GM12872 (cell line): Measurements from ENCODE around the gene EIF4G3.
A peak's percentile ranks its signal among the peaks of the same experiment; 100 is the strongest.

Experiments
- TF ChIP-seq, protein P1 (sequence below): IDR thresholded peaks from 3 replicates; pipeline ENCODE4 v1.5.1; 2011; ENCODE audit warnings: low read depth, mild to moderate bottlenecking, low read length, moderate library complexity; ENCODE audit not compliant: insufficient read depth

Gene EIF4G3, protein sequence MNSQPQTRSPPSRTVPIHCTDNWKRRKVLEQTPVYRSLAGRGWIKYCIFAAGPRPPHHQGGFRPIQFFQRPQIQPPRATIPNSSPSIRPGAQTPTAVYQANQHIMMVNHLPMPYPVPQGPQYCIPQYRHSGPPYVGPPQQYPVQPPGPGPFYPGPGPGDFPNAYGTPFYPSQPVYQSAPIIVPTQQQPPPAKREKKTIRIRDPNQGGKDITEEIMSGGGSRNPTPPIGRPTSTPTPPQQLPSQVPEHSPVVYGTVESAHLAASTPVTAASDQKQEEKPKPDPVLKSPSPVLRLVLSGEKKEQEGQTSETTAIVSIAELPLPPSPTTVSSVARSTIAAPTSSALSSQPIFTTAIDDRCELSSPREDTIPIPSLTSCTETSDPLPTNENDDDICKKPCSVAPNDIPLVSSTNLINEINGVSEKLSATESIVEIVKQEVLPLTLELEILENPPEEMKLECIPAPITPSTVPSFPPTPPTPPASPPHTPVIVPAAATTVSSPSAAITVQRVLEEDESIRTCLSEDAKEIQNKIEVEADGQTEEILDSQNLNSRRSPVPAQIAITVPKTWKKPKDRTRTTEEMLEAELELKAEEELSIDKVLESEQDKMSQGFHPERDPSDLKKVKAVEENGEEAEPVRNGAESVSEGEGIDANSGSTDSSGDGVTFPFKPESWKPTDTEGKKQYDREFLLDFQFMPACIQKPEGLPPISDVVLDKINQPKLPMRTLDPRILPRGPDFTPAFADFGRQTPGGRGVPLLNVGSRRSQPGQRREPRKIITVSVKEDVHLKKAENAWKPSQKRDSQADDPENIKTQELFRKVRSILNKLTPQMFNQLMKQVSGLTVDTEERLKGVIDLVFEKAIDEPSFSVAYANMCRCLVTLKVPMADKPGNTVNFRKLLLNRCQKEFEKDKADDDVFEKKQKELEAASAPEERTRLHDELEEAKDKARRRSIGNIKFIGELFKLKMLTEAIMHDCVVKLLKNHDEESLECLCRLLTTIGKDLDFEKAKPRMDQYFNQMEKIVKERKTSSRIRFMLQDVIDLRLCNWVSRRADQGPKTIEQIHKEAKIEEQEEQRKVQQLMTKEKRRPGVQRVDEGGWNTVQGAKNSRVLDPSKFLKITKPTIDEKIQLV (N-terminal part only)

DNA sequence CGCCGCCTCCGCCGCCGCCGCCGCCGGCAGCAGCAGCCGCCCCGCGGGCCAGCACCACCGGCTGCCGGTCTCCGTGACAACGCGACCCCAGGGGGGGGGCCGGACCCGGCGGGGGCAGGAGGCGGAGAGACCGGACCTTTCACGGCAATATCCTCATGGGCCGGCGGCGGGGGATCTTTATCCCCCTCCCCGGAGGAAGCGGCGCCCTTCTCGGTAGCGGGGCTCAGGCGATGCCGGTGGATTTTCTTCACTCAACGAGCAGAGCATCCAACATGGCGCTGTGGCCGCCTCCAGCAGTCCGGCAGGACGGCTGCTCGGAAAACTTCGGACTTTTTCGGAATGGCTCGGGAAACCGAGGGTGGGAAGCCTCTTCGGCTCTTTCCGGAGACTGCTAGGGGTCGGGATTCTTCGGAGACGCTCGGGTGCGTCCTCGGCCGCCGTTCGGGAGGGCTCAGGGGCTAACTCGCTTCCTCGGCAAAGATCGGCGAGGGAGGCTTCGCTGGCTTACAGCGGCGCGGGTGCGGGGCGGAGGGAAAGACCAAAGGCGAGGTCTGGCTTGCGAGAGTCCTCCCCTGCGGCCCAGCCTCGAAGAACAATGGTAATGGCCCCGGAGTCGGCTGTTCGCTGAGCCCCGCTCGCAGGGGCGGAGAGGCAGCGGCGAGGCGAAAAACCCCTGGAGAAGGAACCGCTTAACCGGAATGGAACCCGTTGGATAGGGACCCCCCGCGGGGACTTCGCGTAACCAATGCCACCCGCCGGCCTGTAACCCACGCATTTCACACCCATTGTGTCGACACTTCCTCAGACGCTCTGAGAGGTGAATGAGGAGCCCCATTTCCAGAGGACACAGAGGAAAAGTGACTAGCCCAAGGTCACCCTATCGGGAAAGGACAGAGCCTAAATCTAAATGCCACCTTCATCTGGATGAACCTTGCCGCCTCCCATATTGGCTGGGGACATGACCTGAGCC, at the start of gene EIF4G3:
TSS of gene EIF4G3 (minus strand) at position 312 of the 970 bp plus-strand sequence. CDS start 174,155 bp downstream, outside the sequence.
- TF ChIP-seq, protein P1, sequence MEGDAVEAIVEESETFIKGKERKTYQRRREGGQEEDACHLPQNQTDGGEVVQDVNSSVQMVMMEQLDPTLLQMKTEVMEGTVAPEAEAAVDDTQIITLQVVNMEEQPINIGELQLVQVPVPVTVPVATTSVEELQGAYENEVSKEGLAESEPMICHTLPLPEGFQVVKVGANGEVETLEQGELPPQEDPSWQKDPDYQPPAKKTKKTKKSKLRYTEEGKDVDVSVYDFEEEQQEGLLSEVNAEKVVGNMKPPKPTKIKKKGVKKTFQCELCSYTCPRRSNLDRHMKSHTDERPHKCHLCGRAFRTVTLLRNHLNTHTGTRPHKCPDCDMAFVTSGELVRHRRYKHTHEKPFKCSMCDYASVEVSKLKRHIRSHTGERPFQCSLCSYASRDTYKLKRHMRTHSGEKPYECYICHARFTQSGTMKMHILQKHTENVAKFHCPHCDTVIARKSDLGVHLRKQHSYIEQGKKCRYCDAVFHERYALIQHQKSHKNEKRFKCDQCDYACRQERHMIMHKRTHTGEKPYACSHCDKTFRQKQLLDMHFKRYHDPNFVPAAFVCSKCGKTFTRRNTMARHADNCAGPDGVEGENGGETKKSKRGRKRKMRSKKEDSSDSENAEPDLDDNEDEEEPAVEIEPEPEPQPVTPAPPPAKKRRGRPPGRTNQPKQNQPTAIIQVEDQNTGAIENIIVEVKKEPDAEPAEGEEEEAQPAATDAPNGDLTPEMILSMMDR, result no peak

DNA sequence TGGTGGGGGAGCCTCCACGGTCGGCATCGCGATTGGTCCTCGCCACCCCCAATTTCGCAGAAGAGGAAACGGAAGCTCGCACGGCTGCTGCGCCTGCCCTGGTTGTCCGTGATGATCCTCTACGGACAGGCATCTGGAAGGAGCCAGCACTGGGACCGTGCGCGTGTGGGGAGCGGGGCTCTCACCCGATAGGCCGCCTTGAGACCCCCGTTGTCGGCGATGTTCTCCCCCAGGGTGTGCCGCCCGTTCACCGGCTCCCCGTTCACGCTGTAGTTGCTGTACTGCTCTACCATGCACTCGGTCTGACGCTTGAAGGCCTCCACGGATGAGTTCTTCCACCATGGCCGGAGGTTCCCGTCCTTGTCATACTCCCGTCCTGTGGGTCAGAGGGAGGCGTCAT, 48.4 kb upstream of the EIF4G3 start:
- TF ChIP-seq, protein P1, result no peak

DNA sequence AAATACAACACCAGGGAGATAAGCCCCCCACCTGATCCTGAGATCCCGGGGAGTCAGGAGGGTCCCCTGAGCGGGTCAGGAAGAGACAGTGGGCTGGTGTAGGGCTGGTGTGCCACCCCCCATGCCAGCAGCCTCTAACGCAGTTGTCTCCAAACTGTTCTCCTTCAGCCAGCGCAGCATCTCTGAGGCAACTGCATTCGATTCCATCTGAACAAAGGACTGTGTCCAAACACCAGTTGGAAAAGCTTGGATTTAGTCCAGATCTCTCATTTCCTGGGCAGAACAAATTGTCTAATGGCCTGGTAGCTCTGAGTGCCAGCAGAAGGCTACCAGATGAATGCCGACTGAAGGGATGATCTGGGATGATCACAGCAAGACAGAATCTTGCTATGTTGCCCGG, 44.1 kb upstream of the EIF4G3 start:
- TF ChIP-seq, protein P1, result no peak

DNA sequence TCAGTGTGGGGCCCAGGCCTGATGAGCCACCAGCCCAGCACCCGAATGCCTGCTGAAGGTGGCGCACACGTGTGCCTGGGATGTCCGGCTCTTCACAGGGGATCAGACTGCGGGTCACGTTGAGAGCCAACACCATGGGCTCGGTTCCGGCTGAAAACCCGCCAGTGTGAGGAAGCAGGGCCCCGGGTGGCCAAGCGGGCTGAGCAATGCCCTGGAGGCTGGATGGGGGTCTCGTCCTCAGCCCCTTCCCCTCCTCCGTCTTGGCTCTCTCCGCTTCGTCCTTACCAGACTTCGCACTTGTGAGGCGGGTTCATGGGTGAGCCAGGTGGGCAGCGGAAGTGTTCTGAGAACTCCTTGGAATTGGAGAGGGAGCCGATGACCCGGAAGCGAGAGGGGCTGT, 43.0 kb upstream of the EIF4G3 start:
- TF ChIP-seq, protein P1, result no peak

DNA sequence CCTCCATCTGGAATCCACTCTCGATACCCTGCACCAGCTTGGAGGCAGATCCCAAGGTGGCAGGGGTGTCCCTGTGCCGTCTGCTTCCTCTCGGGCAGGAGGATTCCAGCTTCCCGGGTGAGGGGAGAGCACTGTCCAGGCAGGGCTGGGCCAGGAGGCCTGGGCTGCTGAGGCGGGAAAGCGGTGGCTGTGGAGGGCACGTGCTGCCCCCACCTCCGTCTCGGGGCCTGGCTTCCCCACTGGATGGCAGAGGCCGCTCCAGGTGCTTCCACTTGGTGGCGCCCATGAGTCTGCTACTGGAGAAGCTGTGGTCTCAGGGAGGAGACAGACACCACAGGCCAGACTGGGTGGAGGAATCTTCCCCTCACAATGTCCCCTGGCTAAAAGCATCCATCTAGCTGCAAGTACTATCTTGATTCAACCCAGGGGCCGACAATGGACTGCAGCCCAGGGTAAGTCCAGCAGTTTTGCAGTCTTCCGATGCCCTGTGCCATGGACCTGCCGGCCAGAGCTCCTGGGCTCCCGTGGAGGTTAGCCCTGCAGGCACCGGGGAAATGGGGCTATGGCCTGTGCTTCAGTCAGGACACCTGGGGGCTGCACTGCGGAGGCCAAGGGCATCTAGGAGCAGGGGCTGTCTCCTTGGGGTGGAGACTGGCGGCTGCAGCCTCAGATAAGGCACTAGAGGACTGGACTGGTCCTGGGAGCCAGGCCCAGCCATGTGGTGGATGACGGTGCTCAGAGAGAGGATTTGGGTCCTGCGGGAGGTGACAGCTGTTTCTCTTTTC, 41.3 kb upstream of the EIF4G3 start:
- TF ChIP-seq, protein P1, result peak; percentile 48
